HG02588 (cell line): Measurements from ENCODE around the gene PPM1L.
"Not testable (repeated sequence)": the region's sequence is repeated elsewhere in the genome, so short reads cannot be mapped to it uniquely, and the experiment has no call there.

Source experiments
- ATAC-seq: cut with Tn5 transposase; IDR thresholded peaks from one replicate; pipeline ENCODE4 v1.9.1; 2021; ENCODE audit warnings: mild to moderate bottlenecking, moderate library complexity; ENCODE audit not compliant: unreplicated experiment

The PPM1L gene

DNA sequence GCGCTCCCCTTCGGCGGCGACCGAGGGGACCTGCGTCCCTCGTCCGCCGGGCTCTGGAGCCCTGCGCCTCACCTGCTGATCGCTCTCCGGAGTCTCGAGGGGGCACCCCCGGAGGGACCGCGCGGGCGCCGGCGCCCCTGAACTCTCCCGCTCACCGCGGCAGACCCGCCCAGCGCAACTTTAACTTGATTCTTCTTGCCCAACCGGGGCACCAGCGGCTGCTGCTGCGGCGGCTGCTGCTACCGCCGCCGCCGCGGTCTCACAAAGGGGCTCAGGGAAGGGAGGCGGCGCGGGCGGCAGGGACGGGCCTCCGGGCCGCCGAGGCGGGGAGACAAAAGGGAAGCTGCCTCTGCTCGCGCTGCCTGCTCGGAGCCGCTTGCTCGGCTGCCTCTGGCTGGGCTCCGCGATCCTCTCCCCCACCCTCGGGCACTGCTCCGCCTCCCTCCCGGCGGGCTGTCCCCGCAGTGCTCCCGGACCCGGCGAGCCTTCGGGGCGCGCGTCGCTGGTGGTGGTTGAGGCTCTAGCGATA lies at the start of gene PPM1L:
Gene PPM1L (plus strand): TSS at position 456 of the 529 bp plus-strand sequence.
- ATAC-seq = peak; percentile 34

DNA sequence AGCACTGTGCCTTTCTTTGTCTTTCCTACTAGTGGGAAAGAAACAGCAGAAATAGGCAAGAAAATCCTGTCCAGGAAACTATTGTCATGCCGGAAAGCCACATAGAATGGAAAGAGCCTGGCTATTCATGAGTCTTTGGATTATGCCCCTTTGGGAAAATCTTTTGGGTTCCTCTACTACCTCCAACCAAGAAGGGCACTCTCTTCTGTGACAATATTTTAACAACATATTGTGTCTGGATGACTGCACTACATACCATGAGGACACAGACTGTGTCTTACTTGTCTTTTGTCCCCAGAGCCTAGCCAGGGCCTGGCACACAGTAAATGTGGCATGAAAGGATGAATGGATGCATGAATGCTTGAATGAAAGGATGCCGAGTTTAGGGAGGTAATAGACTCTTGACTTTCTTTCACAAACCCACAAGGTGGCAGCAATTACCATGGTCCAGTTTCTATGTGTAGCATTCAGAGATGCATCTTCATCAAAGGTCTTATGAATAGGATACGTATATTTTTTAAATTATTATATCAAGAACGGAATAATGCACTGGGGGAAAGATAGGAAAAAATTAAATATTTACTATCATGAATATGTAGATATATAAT lies 48.7 kb upstream of the PPM1L start:
- ATAC-seq = no peak

- ATAC-seq = no peak
Measured at GRCh38 chr3:160709477-160710182, 46.4 kb upstream of the PPM1L start.

DNA sequence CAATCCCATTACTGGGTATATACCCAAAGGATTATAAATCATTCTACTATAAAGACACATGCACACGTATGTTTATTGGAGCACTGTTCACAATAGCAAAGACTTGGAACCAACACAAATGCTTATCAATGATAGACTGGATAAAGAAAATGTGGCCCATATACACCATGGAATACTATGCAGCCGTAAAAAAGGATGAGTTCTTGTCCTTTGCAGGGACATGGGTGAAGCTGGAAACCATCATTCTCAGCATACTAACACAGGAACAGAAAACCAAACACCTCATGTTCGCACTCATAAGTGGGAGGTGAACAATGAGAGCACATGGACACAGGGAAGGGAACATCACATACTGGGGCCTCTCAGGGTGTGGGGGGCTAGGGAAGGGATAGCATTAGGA lies 42.9 kb upstream of the PPM1L start:
- ATAC-seq = not testable (repeated sequence)

DNA sequence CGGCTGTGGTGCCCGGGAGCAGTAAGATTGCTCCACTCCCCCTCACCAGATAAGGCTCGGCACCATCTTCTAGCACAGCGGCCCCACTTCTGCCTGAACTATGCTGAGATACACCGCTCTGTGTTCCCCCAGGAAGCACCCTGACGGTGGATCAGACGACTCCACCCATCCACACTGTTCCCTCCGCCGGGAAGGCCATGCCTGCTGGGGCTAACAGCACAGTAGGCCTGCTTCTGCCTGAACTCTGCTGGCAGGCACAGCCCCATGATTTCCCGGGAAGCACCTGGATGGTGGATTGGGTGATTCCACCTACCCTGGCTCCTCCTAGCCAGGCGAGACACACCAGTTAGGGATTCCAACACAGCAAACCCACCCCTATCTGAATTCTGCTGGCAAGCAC lies 36.3 kb upstream of the PPM1L start:
- no peak for ATAC-seq

DNA sequence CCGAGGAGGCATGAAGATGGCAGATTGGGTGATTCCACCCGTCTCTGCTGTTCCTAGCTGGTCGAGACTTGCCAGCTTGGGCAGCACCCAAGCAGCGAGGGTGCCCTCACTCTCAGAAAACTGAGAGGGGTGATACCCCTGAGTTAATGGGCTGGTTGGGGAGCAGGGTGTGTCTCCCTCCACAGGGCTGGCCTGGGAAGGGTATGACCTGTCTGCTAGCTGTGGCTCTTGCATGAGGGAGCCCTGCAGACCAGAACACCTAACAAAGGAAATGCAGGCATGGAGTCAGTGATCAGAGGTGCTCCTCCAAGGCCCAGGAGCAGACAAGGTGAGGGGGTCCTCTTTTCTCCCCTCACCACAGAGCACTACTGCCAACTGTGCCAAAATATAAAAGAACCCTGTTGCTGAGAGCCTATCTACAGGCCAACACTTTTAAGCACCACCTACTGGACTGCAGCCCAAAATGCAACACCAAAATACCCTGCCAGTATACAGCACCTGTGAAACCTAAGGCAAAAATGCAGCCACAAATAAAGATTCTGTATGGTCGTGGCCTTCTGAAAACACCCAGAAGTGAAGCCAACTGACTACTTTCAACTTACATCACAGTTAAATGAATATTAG lies 35.8 kb upstream of the PPM1L start:
- no peak for ATAC-seq

DNA sequence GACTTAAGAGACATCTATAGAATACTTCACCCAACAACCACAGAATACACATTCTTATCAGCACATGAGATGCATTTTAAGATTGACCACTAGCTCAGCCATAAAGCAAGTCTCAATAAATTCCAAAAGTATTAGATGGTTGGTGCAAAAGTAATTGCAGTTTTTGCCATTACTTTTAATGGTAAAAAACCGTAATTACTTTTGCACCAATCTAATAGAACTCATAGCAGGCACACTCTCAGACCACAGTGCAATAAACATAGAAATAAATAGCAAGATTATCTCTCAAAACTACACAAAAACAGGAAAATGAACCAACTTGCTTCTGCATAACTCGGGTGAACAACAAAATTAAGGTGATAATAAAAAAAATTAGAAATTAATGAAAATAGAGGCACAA lies 33.7 kb upstream of the PPM1L start:
- no peak for ATAC-seq

DNA sequence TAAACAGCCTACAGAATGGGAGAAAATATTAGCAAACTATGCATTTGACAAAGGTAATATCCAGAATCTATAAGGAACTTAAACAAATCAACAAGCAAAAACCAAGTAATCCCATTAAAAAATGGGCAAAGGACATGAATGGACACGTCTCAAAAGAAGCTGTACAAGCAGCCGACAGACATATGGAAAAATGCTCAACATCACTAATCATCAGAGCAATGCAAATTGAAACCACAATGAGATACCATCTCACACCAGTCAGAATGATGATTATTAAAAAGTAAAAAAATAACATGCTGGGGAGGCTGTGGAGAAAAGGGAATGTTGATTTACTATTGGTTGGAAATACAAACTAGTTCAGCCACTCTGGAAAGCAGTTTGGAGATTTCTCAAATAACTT lies 30.7 kb upstream of the PPM1L start:
- no peak for ATAC-seq

DNA sequence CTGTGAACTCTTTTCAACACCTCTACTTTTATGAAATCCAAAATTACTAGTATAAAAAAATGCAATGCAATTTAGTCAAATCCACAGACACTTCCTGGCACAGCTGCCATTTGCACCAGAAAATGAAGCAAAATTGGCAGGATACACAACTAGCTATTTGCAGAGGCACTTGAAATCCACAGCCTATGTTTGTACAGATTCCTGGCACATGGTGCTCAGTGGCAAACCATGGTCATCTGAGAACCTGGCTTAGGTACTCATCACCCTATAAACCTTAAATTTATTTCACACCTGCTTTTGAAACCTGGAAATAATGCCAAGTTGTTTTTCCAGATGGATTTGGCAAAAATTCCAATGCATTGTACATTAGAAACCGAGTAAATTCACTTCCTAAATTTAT lies 20.2 kb upstream of the PPM1L start:
- ATAC-seq = no peak

DNA sequence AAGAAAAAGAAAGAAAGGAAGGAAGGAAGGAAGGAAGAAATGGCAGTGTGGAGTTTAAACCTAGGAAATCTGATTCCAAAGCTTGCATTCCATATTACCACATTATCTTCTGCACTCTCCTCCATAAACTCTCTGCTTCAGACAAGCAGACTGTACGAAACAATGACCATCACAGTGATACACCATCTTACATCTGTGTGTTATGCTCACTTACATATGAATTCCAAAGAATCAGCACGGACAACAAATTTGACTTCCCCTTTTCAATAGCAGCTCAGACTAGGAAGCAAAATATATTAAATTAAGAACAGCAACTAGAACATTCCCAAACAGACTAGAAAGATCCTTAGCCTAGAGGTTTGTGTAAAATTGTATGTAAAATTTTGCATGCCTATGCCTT lies 18.0 kb upstream of the PPM1L start:
- no peak for ATAC-seq

GRCh38 chr3:160739079-160739478 lies 17.0 kb upstream of the PPM1L start:
- no peak for ATAC-seq

DNA sequence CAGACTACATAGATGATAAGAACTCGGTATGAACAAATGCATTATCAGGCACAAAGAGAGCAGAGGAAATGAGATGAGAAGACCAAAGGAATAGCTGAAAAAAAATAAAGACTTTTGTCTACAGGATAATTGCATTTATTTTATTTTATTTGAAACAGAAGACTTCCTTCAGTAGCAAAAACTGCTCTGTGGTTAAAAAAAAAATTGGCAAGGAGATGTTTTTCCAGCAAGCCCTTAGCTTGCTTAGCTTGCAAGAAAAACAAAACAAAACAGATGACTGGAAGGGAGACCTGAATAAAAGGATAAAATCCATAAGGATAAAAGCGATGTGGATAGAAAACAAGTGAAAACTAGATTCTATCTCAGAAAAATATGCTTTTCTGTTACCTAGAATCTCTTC lies 9.1 kb upstream of the PPM1L start:
- ATAC-seq = no peak

DNA sequence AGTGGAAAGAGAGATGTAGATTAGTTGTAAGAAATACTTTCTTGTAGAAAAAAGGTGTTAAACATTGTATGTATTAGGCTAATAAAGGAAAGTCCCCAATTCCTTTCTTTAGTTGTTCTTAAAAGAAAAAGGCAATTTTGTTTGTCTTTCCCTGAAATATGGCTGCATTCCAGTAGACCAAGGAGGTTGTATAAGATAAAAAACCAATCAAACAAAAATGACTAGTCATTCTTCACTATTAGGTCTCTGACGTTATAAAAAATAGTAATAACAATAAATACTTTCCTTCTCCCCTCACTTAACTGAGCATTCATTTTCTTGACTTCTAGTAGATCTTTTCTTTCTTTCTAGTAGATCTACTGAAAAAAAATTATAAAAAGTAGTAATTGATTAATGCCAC lies 8.6 kb upstream of the PPM1L start:
- no peak for ATAC-seq

GRCh38 chr3:160748231-160748630 lies 7.8 kb upstream of the PPM1L start:
- ATAC-seq = no peak

DNA sequence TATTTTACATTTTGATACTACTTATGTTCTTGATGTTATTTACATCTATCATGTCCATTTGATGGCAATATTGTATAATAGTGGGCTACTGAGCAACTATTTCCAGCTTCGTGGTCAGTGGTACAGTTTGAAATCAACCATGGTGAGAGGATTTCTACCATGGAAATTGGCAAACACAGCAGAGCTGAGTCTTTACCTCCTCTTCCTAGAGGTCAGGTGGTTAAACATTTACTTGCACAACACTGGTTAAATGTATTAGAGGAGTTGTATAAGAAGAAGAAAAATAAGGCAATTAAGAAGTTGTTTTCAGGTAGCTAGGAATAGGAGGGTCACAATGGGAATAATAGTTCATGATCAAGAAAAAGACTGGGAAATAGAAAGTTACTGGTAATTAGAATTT lies 7.2 kb upstream of the PPM1L start:
- ATAC-seq = no peak

DNA sequence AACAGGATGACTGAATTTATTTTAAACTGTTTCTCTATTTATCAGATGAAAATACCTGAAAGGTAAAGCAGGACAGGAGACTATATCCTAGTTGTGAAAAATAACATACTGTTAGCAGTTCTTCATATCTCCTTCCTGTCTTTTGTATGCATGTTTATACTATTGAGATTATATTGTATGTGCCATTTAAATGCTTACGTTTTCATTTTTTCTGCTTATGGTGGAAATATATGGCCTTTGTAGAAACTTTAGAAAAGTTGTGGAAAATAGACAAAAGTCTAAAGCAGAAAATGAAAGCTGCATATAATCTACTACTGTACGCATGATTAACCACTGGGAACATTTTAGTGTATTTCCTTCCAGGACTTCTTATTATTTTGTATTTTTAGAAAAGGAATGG lies 2.1 kb upstream of the PPM1L start:
- ATAC-seq = no peak

GRCh38 chr3:160754371-160754854 lies 1.6 kb upstream of the PPM1L start:
- no peak for ATAC-seq

DNA sequence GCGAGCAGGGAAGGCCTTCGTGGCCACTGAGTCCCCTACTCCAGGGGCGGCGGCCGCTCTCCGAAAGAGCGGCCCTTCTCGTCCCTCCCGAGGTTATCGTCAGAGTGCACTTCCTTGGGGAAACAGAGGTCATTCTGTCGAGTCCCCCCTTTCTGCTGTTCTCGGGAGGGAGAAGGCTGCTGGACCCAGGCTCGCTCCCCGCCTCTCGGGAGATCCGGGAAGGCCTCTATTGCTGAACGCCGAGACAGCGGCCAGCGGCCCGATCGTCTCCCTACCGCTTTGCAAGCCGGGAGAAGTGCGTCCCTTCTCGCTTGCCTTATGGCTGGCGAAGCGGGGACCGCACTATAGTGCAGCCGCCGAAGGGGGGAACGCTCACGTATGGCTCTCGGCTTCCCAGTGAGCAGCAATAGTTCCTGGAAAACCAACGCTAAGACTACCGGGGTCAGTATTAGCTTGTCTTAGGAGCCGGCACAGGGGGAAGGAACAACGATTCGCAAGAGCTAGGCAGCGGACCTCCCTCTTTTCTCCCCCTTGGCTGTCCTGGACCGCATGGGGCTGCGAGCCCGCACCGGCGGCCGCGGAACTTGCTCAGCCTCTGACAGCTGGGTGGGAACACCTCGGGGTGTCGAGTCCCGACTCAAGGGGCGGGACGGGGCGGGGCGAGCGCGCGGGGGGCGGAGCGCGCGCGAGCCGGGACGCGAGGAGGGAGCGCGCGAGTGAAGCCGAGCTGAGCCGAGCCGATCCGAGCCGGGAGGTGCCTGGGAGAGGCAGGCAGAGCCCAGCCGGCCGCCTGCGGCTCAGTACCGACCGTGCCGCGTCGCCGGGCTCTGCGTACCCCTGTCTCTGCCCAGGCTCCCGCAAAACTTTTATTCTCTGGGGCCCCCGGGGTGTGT lies 930 bp upstream of the PPM1L start:
- peak; percentile 88 for ATAC-seq

- no peak for ATAC-seq
Measured at GRCh38 chr3:160757233-160758106, 1.4 kb downstream of the PPM1L start.
